Left cardiac atrium (tissue), 4 donors: ENCODE measurements around the gene NYAP1. TPM values are rescaled to one million over a fixed set of nuclear protein-coding genes. Genes with fewer than 3 reads are reported as not detected.
"Not testable (repeated sequence)": the region's sequence is repeated elsewhere in the genome, so short reads cannot be mapped to it uniquely, and the experiment has no call there.

ENCODE experiments used
- ATAC-seq, 2 donors: fragments of 200-7000 bp; cut with Tn5 transposase; one replicate each; pipeline ENCODE4 v1.9.1; 2020; ENCODE audit warnings: mild to moderate bottlenecking in 2 of 2, moderate library complexity in 2 of 2
- DNase-seq: peaks from one replicate; pipeline ENCODE4 v3.0.0-alpha.2; 2020
- intact Hi-C, 2 donors: fragments of 100-400 bp; cut with DNase I; formaldehyde crosslinking; loops; one replicate each; pipeline versions ENCODE4 v1.14.1 to v1.15.1; 2022 to 2023
- total RNA-seq, 2 donors: library from RNA; stranded (reverse); fragmentation: NEBNext Ultra II Directional; extraction: Animal tissue kit (Norgen Biotek cat#: 25700); gene quantifications; one replicate each; pipeline ENCODE4 v1.2.1, GENCODE V29; 2021
- donor health status: DM: no; HTN: yes; CAD: no.
- donor health status: DM: no; HTN: yes; CAD: no; lungs with severe emphysema.
- donor health status: DM: yes; HTN: yes; CAD: no.
- donor health status: Dilated cardiomyopathy.

NYAP1 gene
- total RNA-seq, 2 donors from 2014 or later = 0.59 to 0.97 TPM

- ATAC-seq, intact Hi-C loops, DNase-seq: not testable (repeated sequence)
Measured at GRCh38 chr7:100528108-100528866, 44.6 kb downstream of the NYAP1 start.

GRCh38 chr7:100532165-100533022 is 48.7 kb downstream of the NYAP1 start:
- DNase-seq (no peak), ATAC-seq (no peak)
- intact Hi-C loops = no loop called here

GRCh38 chr7:100535982-100536381 is 52.3 kb downstream of the NYAP1 start:
- intact Hi-C loops, ATAC-seq, DNase-seq: not testable (repeated sequence)

GRCh38 chr7:100536695-100537094 is 53.0 kb downstream of the NYAP1 start:
- DNase-seq, ATAC-seq, intact Hi-C loops: not testable (repeated sequence)

- DNase-seq (no peak), ATAC-seq (no peak)
- intact Hi-C loops = no loop called here
Measured at GRCh38 chr7:100538348-100538653, 54.6 kb downstream of the NYAP1 start.

GRCh38 chr7:100538654-100539435 is 55.1 kb downstream of the NYAP1 start, which contains the start of gene AGFG2:
AGFG2 (plus strand) TSS chr7:100539203; CDS start chr7:100539347, 144 bp downstream.
- intact Hi-C loops = no loop called here
- ATAC-seq (peak; percentile 99 to 100), DNase-seq (peak; percentile 100)

GRCh38 chr7:100539436-100540006 is 55.8 kb downstream of the NYAP1 start:
- DNase-seq = no peak
- intact Hi-C loops = no loop called here
- ATAC-seq = peak in 1 of 2 donors; percentile 1

GRCh38 chr7:100540073-100540723 is 56.5 kb downstream of the NYAP1 start:
- DNase-seq (no peak), ATAC-seq (no peak)
- intact Hi-C loops = no loop called here

GRCh38 chr7:100541309-100541708 is 57.6 kb downstream of the NYAP1 start:
- ATAC-seq, intact Hi-C loops, DNase-seq: not testable (repeated sequence)

GRCh38 chr7:100543586-100543985 is 59.9 kb downstream of the NYAP1 start:
- ATAC-seq = no peak
- no peak for DNase-seq
- intact Hi-C loops = no loop called here

GRCh38 chr7:100544386-100544785 is 60.7 kb downstream of the NYAP1 start:
- DNase-seq (no peak), ATAC-seq (no peak)
- intact Hi-C loops = no loop called here

Other genes with a start within 250 kb of the NYAP1 start
- gene SPDYE3, start 176.2 kb upstream of the NYAP1 start, total RNA-seq = not detected
- gene PILRB, start 125.8 kb upstream of the NYAP1 start, total RNA-seq = 10 to 100 TPM; 11.6 to 12.5 TPM
- 1 to 10 TPM; 3.7 to 6.5 TPM for gene PILRA, start 110.4 kb upstream of the NYAP1 start, total RNA-seq
- gene ZCWPW1, start 55.2 kb upstream of the NYAP1 start, total RNA-seq = 1 to 10 TPM; 3.6 to 4.9 TPM
- 10 to 100 TPM; 20.9 to 23.9 TPM for gene MEPCE, start 54.1 kb upstream of the NYAP1 start, total RNA-seq
- gene PPP1R35, start 47.4 kb upstream of the NYAP1 start, total RNA-seq = 10 to 100 TPM; 15.5 to 19.8 TPM
- gene SPACDR, start 19.7 kb upstream of the NYAP1 start, total RNA-seq = under 1 TPM; 0.38 to 0.73 TPM
- gene TSC22D4, start 4.7 kb upstream of the NYAP1 start, total RNA-seq = 10 to 100 TPM; 31.3 to 36.2 TPM
- 10 to 100 TPM; 21.0 to 24.3 TPM for gene AGFG2, start 55.3 kb downstream of the NYAP1 start, total RNA-seq
- gene SAP25, start 90.0 kb downstream of the NYAP1 start, total RNA-seq = 1 to 10 TPM in 1 of 2 donors, under 1 TPM in 1; 0.58 to 1.5 TPM
- gene LRCH4, start 102.2 kb downstream of the NYAP1 start, total RNA-seq = 10 to 100 TPM; 28.2 to 32.6 TPM
- under 1 TPM; 0.31 to 0.62 TPM for gene FBXO24, start 102.4 kb downstream of the NYAP1 start, total RNA-seq
- gene PCOLCE, start 118.4 kb downstream of the NYAP1 start, total RNA-seq = 10 to 100 TPM; 51.8 to 96.5 TPM
- 10 to 100 TPM; 11.0 to 13.3 TPM for gene MOSPD3, start 128.6 kb downstream of the NYAP1 start, total RNA-seq
- under 1 TPM; 0.29 to 0.79 TPM for gene TFR2, start 157.6 kb downstream of the NYAP1 start, total RNA-seq
- not detected for gene ACTL6B, start 172.5 kb downstream of the NYAP1 start, total RNA-seq
- gene GNB2, start 189.8 kb downstream of the NYAP1 start, total RNA-seq = 100 to 1,000 TPM; 125 to 153 TPM
- 10 to 100 TPM; 25.8 to 31.0 TPM for gene GIGYF1, start 210.3 kb downstream of the NYAP1 start, total RNA-seq
- gene POP7, start 222.2 kb downstream of the NYAP1 start, total RNA-seq = 10 to 100 TPM; 23.2 to 29.0 TPM
- gene EPO, start 236.5 kb downstream of the NYAP1 start, total RNA-seq = not detected
- not detected for gene ZAN, start 249.7 kb downstream of the NYAP1 start, total RNA-seq